HG03139 (cell line): ENCODE data around the gene TSPAN14.

ENCODE experiments used
- ATAC-seq: cut with Tn5 transposase; IDR thresholded peaks from one replicate; pipeline ENCODE4 v1.9.1; 2021; ENCODE audit not compliant: unreplicated experiment

TSPAN14 gene

DNA sequence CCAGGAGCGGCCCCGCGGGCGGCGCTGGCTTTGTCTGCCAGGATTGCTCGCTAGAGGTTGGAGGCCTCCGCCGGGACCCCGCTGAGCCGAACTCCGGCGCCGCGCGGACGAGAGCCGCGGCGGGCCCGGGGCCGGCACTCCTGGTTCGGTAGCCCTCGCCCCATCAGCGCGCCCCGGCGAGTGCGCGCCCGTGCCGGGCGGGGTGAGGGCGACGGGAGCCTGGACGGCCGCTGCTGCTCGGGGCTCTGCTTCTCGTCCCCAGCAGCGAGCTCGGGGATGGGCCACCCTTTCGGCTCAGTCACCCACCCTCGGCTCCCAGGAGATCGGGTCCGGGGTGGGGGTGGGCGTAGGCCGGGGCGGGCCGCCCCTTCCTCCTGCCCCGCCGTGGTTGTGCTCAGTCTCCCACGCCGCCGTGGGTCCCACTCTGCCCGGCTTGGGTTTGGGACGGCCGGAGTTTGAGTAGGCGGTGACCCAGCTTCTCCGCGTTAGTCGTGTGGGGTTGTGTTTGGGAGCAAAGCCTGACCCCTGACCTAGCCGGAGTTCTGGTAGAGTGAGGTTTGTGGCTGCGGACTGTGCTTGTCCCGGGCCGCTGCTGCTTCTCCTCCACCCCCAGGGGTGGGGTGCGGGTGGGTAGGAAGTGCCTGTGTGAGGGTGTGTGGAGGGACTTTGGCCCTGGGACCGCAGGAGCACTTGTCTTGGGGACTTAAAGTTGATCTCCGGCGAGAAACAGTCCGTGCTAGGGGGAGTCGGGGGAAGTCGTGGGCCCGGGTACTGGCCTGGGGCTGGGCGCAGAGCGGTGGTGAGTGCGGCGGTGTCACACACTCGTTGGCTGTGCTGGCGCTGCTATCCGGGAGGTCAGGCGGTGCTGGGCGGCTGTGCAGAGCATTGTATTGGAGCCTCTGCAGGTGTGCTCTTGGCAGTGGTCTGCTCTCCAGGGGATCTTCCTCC, 677 bp downstream of the TSPAN14 start:
- ATAC-seq, result peak; percentile 7

DNA sequence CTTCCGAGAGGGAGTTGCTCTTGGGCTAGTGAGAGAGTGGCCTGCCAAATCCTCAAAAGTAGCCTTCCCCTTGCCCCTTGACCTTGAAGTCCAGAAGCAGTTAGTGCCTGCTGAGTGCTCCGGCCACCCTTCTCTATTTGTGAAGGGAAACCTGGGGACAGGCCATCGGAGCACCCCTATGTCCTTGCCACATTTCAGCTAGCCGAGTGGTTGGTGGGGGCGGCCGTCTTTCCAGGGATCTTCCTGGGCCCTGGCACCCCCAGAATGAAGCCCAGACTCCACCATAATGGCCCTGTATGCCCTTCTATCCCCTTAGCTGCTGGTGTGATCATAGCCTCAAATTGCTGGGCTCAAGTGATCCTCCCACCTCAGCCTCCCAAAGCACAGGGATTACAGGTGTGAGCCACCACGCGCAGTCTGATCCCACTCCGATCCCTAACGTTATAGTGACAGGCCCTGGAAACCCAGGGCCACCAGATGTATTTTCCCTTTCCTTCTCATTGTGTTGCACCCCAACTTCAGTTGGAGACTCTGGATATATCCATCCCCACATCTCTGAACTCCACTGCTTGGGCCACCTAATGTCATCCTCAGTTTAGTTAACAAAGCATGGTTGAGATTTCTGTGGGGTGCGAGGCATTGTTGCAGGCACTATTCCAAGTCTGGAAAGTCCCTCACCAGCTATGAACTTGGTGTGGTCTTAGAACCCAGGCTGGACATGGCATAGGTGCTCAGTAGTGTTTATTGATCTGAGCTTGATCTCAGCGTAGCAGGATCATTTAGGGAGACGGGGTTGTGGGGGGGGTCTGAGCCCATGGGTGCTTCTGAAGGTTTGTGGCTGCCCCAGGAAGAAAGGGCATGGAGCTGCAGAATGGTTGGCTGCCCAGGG, 1.6 kb downstream of the TSPAN14 start:
- no peak for ATAC-seq

DNA sequence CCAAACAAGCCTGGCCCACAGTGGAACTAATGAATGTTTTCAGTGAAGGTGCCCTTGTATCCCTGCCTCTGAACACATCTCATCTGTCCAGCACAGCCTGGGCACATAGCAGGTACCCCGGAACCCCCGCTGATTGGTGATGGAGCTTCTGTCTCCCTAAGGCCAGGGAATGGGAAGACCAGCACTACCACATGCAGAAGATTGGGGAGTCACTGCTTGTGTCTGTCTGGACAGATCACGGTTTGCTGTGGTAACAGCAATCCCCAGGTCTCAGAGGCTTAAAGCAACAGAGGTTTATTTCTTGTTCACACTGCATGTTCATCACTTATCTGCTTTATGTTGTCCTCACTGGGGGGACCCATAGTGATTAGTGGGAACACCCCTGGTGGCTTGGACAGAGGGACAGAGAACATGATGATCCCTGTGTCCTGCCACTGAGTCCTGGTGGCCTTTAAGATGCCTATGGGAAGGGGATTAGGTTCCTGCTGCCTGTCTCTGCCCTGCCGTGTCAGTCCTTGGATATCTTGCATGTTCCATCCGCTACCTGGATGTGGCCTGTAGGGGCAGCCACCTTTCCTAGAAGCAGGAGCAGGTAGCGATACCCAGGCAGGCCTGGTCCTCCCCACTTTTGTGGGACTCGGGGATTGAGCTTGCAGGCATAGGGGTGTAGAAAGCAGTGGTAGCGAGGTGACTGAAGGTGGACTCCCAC, 3.6 kb downstream of the TSPAN14 start:
- no peak for ATAC-seq

DNA sequence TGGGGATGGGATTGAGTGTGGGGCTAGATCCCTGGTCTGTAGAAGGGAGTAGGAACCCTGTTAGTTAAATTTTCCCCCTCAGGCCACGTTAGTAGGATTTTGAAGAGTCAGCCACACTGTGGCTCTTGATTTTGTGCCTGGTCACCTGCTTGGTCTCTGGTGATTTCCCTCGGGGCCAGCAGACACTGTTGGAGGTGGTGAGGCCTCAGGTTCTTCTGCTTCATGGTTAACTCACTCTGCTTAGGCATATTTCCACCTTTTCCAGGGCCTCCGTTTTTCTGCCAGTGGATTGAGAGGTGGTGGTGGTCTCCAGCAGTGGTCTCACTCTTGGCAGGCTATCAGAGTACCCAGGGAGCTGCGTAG, 4.1 kb downstream of the TSPAN14 start:
- no peak for ATAC-seq

DNA sequence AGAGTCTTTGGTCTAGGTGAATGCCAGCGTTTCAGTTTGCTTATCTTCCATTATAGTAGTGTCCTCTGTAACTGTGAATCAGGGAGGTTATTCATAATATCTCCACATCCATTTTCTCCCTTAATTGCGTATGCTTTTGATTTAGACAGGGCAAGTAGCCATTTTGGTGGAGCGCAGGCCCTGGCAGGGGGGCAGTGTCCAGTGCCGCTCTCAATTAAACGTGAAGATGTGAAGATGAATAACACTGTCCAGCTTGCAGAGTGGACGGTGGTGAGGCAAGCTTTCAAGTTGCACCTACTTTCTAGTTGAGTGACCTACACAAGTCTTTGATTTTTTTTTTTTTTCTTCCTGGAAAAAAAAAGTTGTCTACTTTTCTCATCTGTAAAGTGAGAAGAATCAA, 4.5 kb downstream of the TSPAN14 start:
- no peak for ATAC-seq

DNA sequence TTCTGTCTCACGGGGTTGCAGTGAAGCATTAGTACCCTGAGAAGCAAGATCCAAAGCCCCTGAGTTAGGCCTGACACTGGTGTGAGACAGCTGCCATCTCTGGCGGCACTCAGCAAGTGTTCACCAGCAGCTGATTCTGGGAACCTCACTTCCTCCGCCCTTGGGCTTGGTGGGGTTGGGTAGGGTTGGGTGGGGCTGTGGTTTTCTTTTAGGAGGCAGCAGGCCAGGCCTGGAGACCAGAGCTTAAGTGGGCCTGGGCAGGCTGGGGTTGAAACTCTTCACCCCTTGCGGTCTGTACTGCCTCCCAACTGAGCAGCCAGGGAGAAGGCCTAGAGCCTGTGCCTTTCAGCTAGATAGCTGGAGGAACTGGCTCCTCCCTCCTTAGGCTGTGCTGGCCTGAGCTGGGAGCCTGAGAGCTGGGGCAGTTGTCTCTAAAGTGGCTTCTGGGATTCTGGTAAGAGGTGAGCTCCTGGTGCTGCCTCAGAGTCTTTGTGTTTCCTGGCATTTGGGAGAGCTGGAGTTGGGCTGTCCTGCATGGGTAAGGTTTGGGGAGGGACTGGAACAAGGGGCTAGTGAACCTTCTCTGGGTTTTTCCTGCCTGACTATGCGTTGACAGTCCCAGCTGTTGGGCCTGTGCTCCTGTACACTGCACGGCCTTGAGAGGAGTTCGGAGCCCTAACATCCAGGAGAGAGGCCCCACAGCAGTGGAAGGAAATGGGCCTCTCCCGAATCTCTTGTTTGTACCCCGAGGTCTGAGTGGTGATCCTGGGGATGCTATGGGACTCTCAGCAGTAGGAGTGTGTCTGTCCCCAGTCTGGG, 5.1 kb downstream of the TSPAN14 start:
- peak; percentile 44 for ATAC-seq

DNA sequence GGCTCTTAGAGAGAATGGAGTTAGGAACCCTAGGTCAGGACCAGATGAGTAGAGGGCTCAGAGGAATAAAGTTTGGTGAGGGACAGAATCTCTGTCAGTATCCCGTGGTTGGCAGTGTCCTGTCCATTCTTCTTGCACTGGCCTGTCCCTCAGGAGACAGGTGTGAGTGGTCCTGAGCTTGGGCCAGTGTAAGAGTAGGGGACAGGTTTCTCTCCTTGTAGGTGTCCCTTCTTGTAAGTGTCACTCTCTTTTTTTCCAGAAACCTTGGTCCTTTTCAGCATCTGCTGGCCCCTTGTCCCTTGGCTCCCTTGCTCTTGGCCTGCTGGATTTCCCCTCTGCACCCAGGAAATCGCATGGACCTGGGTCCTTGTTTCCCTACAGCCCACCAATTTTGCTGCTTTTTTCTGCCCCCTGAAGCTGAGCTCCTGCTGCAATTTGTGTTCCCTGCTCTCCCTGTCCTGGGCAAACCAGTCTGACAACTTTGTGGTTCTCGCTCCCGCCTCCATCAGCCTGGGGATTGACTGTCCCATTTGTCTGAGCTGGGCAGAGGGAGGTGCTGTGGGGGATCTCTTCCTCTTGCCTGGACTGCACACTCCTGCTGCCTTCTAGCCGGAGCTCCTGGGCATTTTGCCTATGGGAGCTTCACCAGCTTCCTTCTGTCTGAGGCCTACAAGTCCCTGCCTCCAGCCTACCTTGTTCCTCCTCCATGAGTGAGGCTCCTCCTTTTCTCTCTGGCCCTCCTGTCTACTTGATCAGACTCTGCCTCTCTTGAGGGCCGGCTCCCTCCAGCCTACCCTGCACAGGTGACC, 6.5 kb downstream of the TSPAN14 start:
- ATAC-seq, result no peak

DNA sequence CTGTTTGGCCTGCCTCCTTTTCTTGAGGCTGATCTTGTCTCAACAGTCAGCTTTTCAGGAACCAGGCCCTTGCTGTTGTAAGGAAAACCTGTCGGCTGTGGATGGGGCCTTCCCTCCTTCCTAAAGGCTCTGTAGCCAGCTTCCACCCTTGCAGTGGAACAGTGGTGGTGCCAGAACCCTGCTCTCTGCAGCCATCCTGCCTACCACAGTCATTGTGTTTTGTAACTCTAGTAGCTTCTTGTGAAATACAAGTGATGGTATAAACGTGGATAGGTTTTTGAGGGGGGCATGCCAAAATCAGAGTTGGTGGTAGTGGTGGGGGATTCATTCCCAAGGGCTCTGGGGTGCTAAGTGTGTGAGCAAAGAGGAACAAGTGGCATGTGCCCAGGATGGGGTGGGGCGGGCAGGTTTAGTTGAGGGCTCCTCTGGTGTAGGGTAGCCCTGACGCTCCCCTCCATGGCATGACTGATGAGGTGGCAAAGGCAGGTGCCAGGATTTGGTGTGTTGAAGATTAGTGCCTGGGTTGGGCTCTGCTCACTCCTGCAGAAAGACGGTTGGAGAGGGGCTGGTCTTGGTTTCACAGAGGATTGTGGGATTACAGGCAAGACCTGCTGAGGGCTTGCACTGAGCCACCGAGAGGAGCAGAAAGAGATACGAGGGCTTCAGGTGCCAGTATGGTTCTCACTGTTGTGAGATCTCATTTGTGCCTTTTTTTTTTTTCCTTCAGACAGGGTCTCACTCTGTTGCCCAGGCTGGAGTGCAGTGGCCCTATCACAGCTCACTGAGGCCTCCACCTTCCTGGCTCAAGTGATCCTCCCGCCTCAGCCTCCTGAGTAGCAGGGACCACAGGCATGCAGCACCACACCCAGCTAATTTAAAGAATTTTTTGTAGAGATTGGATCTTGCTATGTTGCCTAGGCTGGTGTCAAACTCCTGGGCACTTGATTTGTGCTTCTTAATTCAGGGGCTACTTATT, 7.4 kb downstream of the TSPAN14 start:
- no peak for ATAC-seq

DNA sequence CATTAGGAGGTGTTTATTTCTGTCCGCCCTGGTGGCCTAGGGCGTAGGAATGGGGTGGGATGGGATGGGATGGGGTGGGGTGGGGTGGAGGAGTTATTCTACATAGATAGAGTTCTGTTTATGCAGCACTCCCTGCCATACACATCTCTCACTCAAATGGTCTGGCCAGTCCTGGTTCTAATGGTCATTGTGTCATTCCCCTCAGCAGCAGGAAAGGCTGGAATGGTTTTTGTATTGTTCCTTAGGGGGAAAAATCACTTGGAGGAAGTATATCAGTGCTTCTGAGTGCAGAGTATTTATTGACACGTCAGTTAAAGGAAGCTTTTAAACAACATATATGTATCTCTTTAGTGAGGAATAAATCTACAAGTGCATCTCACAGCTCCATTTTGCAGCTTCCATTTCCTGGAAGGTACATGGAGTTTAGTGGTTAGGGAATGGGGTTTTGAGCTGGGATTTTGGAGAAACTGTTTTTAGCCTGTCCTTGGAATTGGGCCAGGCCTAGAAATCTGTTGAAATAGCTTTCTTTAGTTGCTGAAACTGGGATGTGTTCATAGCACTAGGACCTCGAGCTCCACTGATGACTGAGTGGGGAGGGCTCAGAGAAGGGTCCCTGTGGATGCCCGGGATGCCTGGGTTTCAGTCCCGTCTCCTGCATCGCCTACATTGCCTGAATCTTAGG, 8.3 kb downstream of the TSPAN14 start:
- no peak for ATAC-seq

DNA sequence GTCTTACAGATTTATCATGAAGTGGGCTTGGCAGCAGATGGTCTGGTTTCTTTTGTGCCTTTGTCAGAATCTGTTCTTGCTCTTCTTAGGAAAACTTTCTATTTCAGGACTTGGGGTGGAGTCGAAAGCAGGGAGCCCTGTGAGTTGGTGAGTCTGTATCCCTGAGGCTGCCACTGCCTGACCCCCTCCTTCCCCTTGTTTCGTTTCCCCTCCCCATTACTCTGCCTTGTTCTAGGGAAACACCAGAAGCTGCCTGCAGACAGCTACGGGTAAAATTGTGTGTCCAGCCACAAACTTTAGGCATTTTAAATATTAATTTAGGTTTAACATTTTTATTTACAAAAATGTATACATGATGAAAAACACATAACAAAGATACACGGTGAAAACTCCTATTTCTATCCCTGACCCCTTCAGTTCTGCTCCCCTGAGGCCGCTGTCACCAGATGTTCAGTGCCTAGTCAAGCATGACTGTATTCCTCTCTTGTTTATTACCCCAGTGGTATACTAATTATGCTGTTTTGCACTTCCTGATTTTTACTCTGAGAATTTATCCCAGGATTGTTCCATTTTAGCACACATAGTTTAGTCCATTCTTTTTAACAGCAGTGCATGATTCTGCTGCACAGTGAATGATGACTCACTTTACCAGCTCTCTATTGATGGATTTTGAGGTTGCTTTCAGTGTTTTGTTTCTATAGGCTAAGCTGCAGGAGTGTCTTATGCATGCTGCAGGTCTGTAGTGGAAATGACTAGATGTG, 9.1 kb downstream of the TSPAN14 start:
- ATAC-seq, result peak; percentile 23

DNA sequence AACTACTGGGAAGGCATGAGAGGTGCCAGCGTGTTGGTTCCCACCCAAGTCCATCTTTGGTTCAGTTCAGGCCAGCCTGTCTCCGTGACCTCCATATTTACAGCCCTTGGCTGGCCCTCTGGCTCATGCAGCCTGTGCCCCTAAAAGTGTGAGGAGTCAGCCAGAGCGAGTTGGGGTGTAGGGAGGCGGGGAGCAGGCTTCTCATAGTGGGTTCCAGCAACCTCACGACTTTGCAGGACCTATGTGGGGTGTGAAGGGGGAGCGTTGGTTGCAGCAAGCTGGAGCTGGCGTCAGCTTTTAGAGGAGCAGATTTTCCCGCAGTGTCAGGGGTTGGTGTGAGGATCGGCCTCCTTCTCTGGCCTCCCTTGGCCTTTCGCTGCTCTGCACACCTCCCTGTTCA, 9.8 kb downstream of the TSPAN14 start:
- no peak for ATAC-seq

DNA sequence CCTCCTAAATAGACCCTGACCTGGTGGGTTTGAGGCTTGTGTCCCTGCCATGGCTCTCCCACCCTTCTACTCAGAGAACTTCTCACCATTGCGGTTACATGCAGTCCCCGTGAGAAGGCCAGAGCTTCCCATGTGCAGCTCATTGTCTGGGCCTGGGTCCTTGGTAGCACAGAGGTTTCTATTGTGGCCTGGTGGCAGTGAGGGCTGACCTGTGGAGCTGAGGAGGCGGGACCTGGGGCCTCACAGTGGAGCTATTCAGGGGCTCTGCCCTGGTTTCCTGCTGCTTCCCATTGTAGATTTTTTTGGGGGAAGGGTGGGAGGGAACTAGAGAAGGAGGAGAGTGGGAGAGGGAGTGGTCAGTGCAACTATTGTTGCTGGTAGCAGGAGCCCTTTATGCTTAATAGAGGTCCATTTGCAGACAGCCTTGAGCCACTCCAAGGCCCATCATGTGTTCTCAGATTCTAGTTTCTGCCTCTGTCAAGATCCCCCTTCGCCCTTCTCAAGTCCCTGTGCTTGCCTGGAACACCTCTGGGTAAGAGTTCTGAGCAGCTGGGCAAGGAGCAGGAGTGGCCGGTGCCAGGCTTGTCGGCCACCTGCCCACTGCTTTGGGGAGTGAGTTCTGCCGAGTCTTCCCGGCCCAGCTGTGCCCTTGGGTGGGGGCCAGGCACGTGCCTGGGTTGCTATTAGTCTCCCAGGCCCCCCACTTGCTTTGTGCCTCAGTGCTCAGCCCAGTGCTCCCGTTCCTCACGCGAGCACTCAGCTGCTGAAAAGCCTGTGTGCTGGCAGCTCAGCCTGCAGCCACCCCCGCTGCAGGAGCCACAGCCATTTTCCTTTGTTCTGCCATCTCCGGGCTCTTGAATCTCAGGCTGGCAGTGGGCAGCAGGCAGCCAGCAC, 10.7 kb downstream of the TSPAN14 start:
- ATAC-seq, result no peak

DNA sequence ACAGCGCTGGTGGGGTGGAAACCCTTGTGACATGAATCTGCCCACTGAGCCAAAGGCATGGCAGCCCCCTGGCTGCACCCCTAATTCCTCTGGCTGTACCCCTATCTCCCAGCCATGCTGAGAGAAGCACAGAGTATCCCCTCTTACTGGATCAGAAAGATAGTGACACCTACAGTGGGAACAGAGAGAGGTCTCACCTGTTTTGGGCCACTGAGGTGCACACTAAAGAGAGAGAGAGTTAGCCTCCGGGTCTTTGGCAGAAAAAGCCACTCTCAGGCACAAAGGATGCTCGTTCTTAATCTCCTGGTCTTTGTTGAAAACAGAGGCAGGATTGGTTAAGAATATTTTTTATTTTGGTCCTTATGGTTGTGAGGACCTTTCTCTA, 11.3 kb downstream of the TSPAN14 start:
- ATAC-seq, result no peak

DNA sequence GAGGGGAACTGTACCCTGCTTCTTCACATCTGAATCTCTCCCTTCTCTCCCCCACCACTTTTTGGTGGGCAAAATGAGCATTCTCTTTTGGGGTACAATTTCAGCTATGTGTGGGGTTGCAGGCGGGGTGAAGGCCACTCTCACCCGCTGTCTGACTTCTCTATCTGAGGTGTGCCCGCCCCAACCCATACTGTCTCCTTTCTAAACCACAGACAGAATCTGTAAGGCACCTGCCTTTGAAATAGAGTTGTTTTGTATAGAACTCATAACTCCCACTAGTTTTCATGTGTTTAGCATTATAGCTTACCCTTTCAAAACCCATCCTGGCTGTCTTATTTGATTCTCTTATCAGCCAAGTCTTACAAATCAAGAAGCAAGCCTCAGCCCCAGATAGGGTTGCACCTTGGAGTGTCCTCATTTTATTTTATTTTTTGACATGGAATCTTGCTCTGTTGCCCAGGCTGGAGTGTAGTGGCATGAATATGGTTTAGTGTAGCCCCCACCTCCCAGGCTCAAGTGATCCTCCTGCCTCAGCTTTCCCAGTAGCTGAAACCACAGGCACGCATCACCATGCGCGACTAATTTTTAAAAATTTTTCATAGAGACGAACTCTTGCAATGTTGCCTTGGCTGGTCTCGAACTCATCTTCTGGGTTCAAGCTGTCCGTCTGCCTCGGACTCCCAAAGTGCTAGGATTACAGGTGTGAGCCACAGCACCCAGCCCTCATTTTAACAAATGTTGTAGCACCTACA, 11.9 kb downstream of the TSPAN14 start:
- no peak for ATAC-seq

DNA sequence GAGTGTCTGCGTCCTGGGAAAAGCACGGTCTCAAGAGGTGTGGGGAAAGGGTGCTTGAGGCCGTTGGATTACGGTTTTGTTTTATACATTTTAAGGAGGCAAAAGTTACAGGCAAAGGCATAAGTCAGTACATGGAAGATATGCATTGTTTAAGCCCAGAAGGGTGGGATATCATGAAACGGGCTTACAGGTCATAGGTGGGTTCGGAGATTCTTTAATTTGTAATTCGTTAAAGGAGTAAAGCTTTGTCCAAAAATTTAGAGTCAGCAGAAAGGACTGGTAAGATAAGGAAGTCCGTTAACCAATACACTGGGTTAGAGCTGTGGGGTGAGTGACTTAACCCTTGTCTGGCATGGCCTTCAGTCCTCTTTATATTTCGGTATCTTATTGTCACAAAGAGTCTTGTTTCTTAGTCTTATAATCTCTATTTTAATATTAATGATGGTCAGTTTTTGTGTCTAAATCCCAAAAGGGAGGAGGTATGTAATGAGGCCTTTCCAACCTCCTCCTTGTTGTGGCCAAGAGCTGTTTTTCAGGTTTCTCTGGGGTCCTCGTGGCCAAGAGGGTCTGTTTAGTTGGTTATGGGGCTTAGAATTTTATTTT, 12.7 kb downstream of the TSPAN14 start:
- no peak for ATAC-seq
